Heart left ventricle (tissue), 13 donors: Measurements from ENCODE around the gene MCU.

Source experiments
- POLR2A ChIP-seq, 2 donors: fragments of 450-650 bp; IDR thresholded peaks; one replicate each; pipeline ENCODE4 v1.6.1; 2017; ENCODE audit warnings: antibody characterized with exemption in 2 of 2, mild to moderate bottlenecking in 2 of 2, moderate library complexity in 2 of 2
- TF ChIP-seq, protein P1 (sequence below), 12 donors: fragments of 200-600 bp; sonication (generic) in 4 of 12; IDR thresholded peaks; one replicate each; pipeline versions ENCODE4 v1.5.0 to v1.8.0; 2018 to 2022; ENCODE audit warnings: antibody characterized with exemption in 12 of 12, mild to moderate bottlenecking in 5 of 12
- donor health status: ischemic (EF 13 %, LVEDD 7.1; RV severe dilation, severe dysfunction).
- donor health status: DM: no; HTN: yes; CAD: no.
- donor health status: DM: no; HTN: no; CAD: no.
- donor health status: ischemic (EF 25% LVEDD 6.9; RV normal size, moderate dysfunction).
- donor health status: ischemic (EF 25% LVEDD 5.7; RV mildly dilated, moderate dysfunction).
- donor health status: ischemic (EF 35%, LVEDD 5.7; RV mildly dilated, moderate dysfunction).
- donor health status: nonischemic (EF 11% LVEDD 7.7; RV severe dilation, severe dysfunction).
- donor health status: DM: yes; HTN: yes; CAD: no.
- donor health status: PGD.
- donor health status: ischemic (EF 29% LVEDD 5.4; RV normal size, mild dysfunction).
- donor health status: nonischemic (EF 23%, LVEDD 6.1; RV moderate dilation, normal function).

DNA sequence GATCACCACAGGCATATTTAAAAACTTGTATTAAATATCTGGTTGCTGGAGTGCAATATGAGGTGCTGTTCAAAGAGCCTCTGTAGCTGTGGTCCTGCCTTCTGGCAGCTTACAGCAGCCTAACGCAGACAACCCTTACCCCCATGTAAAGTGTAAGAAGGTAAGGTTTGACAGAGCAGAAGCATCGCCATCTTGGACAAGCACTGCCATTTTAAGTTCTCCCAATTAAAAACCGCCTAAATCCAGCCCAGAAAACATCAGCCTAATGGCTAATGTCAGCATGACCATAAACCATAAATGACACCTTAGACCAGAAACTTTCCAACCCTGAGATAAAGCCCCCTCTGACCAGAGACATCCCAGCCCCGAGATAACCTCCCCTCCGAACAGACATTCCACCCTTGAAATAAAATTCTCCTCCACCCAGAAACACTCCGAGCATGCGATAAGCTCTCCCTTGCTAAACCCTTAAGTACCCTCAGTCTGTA, 196.3 kb downstream of the MCU start:
- no peak for TF ChIP-seq POLR2A (IDR thresholded peaks at IDR 0.05)
- TF ChIP-seq, protein P1, sequence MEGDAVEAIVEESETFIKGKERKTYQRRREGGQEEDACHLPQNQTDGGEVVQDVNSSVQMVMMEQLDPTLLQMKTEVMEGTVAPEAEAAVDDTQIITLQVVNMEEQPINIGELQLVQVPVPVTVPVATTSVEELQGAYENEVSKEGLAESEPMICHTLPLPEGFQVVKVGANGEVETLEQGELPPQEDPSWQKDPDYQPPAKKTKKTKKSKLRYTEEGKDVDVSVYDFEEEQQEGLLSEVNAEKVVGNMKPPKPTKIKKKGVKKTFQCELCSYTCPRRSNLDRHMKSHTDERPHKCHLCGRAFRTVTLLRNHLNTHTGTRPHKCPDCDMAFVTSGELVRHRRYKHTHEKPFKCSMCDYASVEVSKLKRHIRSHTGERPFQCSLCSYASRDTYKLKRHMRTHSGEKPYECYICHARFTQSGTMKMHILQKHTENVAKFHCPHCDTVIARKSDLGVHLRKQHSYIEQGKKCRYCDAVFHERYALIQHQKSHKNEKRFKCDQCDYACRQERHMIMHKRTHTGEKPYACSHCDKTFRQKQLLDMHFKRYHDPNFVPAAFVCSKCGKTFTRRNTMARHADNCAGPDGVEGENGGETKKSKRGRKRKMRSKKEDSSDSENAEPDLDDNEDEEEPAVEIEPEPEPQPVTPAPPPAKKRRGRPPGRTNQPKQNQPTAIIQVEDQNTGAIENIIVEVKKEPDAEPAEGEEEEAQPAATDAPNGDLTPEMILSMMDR (IDR thresholded peaks at IDR 0.05): no peak
